Measurements from ENCODE around the gene ATG13. TPM values are rescaled to one million over a fixed set of nuclear protein-coding genes. Genes with fewer than 3 reads are reported as not detected.

The ATG13 gene
- total RNA-seq, 1 experiment from 2014 or later: 83.6 TPM

DNA sequence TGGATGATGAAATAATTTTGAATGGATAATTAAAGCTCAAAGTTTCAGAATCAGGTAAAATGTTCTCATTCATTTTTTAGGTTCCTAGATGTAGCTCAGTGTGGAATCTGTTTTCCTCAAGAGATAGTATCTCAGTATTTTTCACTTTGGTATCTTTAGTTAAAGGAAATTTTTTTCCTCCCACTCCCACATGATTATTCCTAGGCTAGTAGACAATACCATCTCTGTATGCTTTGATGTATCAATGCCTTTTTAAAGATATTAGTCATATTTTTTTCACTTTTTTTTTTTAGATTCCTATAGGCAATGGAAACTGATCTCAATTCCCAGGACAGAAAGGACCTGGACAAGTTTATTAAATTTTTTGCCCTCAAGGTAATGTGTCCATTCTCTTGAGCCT, 26.6 kb downstream of the ATG13 start:
- DNase-seq: no peak

GRCh38 chr11:46649180-46649738, 31.9 kb downstream of the ATG13 start:
- no peak overlapping the region for H3K4me3 ChIP-seq
- peaks cover 33% of the 10 kb centered on the region for H3K36me3 ChIP-seq
- no peaks in the 10 kb centered on the region for H3K9me3 ChIP-seq (replicated peaks)
- no peaks in the 10 kb centered on the region for H3K27me3 ChIP-seq
- peaks cover 20% of the 10 kb centered on the region for H3K4me1 ChIP-seq
- peak overlapping the region; percentile 66 for H3K27ac ChIP-seq
- peak; percentile 67 to 85 for DNase-seq

More for the DNA sequence above, 26.6 kb downstream of the ATG13 start:
- no peaks in the 10 kb centered on the region for H3K9me3 ChIP-seq (replicated peaks)
- peaks cover 17% of the 10 kb centered on the region for H3K4me1 ChIP-seq
- peak overlapping the region; percentile 68 for H3K27ac ChIP-seq
- no peaks in the 10 kb centered on the region for H3K27me3 ChIP-seq
- H3K36me3 ChIP-seq: peaks cover 17% of the 10 kb centered on the region
- H3K4me3 ChIP-seq: no peak overlapping the region

- no peak overlapping the region for H3K4me3 ChIP-seq
- H3K4me1 ChIP-seq: no peaks in the 10 kb centered on the region
- no peaks in the 10 kb centered on the region for H3K27me3 ChIP-seq
- H3K27ac ChIP-seq: no peak overlapping the region
- no peak for DNase-seq
- no peaks in the 10 kb centered on the region for H3K9me3 ChIP-seq (replicated peaks)
- H3K36me3 ChIP-seq: peaks cover 60% of the 10 kb centered on the region
Observed at GRCh38 chr11:46655631-46656030, 38.3 kb downstream of the ATG13 start.

- no peak for DNase-seq
- Histone ChIP-seq H3K27ac (no peak overlapping the region), H3K36me3 (peaks cover 51% of the 10 kb centered on the region)
Observed at GRCh38 chr11:46657186-46657585, 39.8 kb downstream of the ATG13 start.

DNA sequence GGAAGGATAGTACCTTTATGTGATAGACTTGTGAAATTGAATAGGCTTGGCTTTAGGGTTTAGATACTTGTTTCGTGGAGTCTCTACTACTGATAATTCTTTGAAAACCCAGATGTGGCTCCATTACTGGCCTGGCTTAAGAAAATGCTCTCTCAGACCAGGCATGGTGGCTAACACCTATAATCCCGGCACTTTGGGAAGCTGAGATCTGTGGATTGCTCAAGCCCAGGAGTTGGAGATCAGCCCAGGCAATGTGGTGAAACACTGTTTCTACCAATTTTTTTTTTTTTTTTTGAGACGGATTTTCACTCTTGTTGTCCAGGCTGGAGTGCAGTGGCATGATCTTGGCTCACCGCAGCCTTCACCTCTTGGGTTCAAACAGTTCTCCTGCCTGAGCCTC, 40.9 kb downstream of the ATG13 start:
- Histone ChIP-seq H3K4me3 (no peak overlapping the region), H3K4me1 (no peaks in the 10 kb centered on the region), H3K9me3 (replicated peaks) (no peaks in the 10 kb centered on the region), H3K27ac (no peak overlapping the region), H3K27me3 (no peaks in the 10 kb centered on the region), H3K36me3 (peaks cover 51% of the 10 kb centered on the region)
- no peak for DNase-seq

More at GRCh38 chr11:46657186-46657585, 39.8 kb downstream of the ATG13 start:
- Histone ChIP-seq H3K9me3 (replicated peaks) (no peaks in the 10 kb centered on the region), H3K27me3 (no peaks in the 10 kb centered on the region), H3K4me3 (no peak overlapping the region), H3K4me1 (no peaks in the 10 kb centered on the region)

- Histone ChIP-seq H3K36me3 (peaks cover 56% of the 10 kb centered on the region), H3K4me3 (no peak overlapping the region), H3K4me1 (no peaks in the 10 kb centered on the region), H3K27me3 (no peaks in the 10 kb centered on the region), H3K9me3 (replicated peaks) (no peaks in the 10 kb centered on the region), H3K27ac (no peak overlapping the region)
- no peak for DNase-seq
Observed at GRCh38 chr11:46659908-46660307, 42.6 kb downstream of the ATG13 start.

DNA sequence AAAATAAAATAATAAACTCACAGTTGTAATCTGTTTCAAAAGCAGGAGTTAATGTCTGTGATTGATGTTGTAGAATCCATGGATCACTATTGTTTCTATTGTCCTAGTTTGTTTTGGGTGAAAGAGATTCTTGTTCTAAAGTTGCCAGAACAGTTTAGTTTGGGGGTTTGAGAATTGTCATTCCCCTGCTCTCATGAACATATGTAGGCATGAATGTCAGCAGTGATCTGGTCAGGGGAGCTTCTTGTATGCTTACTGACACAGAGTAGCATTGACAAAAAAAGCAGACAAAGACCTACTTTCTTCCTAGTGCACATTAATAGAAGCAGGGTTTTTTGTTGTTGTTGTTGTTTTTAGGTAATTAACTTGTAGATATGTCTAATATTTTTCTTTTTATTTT, 44.5 kb downstream of the ATG13 start:
- peaks cover 58% of the 10 kb centered on the region for H3K36me3 ChIP-seq
- H3K4me1 ChIP-seq: no peaks in the 10 kb centered on the region
- no peak overlapping the region for H3K27ac ChIP-seq

DNA sequence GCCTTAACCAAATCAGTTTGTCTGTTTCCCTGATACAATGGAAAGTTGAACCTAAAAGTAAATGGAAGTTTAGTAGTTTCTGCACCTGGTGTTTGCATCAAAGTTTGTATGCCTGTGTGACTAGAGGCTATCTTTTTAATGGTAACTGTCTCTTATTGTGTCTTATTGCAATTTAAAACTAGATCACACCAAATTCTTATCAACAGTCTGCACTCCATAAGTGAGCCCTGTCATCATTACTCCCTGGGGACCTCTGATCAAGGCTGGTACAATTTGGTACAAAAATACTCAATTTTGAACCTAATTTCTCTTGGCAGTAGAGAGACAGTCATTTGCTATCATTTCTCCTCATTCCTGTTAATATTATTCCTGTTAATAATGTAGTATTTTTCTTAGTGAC, 45.0 kb downstream of the ATG13 start:
- Histone ChIP-seq H3K4me1 (no peaks in the 10 kb centered on the region), H3K27ac (no peak overlapping the region), H3K27me3 (no peaks in the 10 kb centered on the region), H3K4me3 (no peak overlapping the region), H3K36me3 (peaks cover 57% of the 10 kb centered on the region), H3K9me3 (replicated peaks) (no peaks in the 10 kb centered on the region)
- DNase-seq: no peak

More for the DNA sequence above, 44.5 kb downstream of the ATG13 start:
- no peak overlapping the region for H3K4me3 ChIP-seq
- no peaks in the 10 kb centered on the region for H3K9me3 ChIP-seq (replicated peaks)
- H3K27me3 ChIP-seq: no peaks in the 10 kb centered on the region
- DNase-seq: no peak

DNA sequence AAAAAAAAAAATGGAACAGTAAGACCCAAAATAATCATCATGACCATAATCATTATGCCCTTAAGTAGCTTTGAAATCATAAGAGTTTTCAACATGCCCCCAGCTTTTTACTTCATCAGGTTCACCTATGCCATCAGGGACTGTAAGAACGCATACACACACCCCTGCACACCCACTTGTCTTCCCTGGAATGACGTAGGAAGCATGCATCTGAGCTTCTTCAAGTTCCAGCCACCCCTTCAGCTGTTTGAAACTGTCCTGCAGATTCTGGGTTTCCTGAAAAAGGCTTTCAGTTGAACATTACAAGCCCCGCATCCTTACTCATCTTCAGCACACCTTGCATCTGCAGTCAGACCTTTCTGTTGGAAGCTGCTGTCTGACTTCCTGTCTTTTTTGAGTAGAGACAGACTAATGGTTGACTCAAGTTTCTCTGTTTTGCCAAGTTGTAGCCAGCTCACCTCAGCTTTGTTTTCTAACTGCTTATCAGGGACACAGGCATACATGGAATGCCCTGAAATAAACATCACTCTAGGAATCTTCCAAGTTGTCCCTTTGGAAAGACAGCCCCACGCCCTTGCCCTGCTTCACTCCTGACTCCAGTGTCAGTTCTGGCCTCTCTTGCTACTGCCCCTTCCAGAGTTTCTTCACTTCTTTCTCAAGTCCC, 46.1 kb downstream of the ATG13 start:
- no peaks in the 10 kb centered on the region; the same call in 1 of the 2 replicates for H3K4me1 ChIP-seq
- H3K27ac ChIP-seq: no peak overlapping the region
- H3K27me3 ChIP-seq: no peaks in the 10 kb centered on the region
- no peak for DNase-seq
- H3K4me3 ChIP-seq: no peak overlapping the region
- no peaks in the 10 kb centered on the region for H3K9me3 ChIP-seq (replicated peaks)
- peaks cover 55% of the 10 kb centered on the region for H3K36me3 ChIP-seq

DNA sequence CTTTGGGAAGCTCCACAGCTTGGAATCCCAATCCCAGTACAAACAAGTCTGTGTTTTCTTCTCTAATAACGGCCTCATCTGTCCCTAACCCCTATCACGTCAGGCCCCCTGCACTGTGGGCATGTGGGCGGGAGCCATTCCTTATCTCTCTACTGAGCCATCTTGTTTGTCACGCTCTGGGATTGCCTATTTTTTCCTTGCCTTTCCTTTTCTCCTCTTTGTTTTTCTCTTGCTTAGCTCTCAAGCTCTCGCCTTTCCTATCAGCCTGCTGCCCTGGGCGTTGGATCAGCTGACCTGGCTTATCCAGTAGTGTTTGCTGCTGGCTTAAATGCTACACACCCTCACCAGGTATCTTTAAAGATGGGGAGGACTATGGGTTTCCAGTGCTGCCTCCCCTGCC, 47.3 kb downstream of the ATG13 start:
- Histone ChIP-seq H3K9me3 (replicated peaks) (no peaks in the 10 kb centered on the region), H3K27me3 (no peaks in the 10 kb centered on the region), H3K27ac (no peak overlapping the region), H3K36me3 (peaks cover 55% of the 10 kb centered on the region), H3K4me3 (no peak overlapping the region), H3K4me1 (no peaks in the 10 kb centered on the region; the same call in 1 of the 2 replicates)
- no peak for DNase-seq

DNA sequence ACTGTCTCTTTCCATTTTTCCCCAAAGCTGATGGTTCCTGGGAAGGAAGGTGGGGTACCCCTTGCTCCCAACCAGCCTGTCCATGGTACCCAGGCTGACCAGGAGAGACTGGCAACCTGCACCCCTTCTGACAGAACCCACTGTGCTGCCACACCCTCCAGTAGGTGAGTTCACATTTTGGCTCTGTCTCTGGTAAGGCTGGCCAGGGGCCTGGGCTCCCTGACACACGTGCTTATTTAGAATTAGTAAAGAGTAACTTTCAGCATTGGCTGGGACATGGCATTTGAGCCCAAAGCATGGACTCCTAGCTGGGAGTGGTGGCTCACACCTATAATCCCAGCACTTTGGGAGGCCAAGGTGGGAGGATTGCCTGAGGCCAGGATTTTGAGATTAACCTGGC, 48.0 kb downstream of the ATG13 start:
- Histone ChIP-seq H3K27me3 (no peaks in the 10 kb centered on the region), H3K4me3 (no peak overlapping the region), H3K9me3 (replicated peaks) (no peaks in the 10 kb centered on the region), H3K36me3 (peaks cover 59% of the 10 kb centered on the region), H3K27ac (no peak overlapping the region), H3K4me1 (no peaks in the 10 kb centered on the region; the same call in 1 of the 2 replicates)
- DNase-seq: no peak

- Histone ChIP-seq H3K36me3 (peaks cover 61% of the 10 kb centered on the region), H3K27me3 (no peaks in the 10 kb centered on the region), H3K4me3 (no peak overlapping the region), H3K9me3 (replicated peaks) (no peaks in the 10 kb centered on the region), H3K27ac (no peak overlapping the region), H3K4me1 (peaks cover 3% of the 10 kb centered on the region; the same call in 1 of the 2 replicates)
- no peak for DNase-seq
Observed at GRCh38 chr11:46666516-46666915, 49.2 kb downstream of the ATG13 start.

DNA sequence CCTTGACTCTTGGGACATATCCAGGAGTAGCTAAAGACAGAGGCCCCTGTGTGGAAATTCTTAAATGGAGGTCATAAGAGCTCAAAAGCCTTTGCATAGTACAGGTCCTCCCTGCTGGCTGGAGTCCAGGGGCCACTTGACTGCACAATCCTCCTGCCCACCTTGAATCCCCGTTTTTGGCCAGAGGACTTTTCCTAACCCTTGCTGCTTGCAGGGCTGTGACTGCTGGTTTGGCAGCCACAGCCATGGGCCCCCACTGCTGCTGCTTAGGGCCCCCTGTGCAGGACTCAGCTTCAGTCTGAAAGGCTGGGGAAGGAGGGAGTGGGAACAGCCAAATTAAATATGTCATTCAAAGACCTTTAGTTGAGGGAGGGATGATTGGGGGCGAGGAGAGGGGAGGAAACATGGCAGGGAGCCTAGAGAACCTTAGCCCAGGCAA, 49.7 kb downstream of the ATG13 start:
- H3K36me3 ChIP-seq: peaks cover 58% of the 10 kb centered on the region

DNA sequence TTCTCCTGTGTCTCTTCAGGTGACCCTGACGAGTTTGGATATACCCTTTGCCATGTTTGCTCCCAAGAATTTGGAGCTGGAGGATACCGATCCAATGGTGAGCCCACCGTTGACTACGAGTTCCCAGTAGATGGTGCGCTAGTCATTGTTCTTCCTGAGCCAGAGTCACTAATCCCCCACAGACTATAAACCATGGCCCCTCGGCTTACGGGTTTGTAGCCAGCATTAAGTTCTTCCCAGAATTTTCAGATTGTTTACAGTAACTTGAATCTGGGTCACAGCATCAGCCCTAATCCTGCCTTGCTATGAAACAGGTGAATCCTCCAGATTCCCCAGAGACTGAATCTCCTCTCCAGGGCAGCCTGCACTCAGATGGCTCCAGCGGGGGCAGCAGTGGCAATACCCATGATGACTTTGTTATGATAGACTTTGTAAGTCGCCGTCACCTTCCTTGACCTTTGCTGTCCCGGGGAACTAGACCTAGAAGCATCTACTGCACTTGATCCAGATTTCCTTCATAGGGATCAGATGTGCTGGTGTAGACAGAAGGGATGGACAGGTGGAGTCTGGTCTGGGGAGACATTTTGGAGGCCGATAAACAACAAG, 51.2 kb downstream of the ATG13 start:
- H3K36me3 ChIP-seq: peaks cover 49% of the 10 kb centered on the region

More for the DNA sequence above, 49.7 kb downstream of the ATG13 start:
- H3K27ac ChIP-seq: no peak overlapping the region
- no peak overlapping the region for H3K4me3 ChIP-seq
- H3K4me1 ChIP-seq: peaks cover 3% of the 10 kb centered on the region; the same call in 1 of the 2 replicates
- H3K9me3 ChIP-seq (replicated peaks): no peaks in the 10 kb centered on the region
- H3K27me3 ChIP-seq: no peaks in the 10 kb centered on the region
- DNase-seq: no peak

GRCh38 chr11:46669711-46670139, 52.4 kb downstream of the ATG13 start:
- peaks cover 19% of the 10 kb centered on the region for H3K4me1 ChIP-seq
- peaks cover 42% of the 10 kb centered on the region for H3K36me3 ChIP-seq
- no peak overlapping the region for H3K27ac ChIP-seq
- no peaks in the 10 kb centered on the region for H3K27me3 ChIP-seq
- no peak overlapping the region for H3K4me3 ChIP-seq
- DNase-seq: peak in 1 of 2 experiments; percentile 31
- no peaks in the 10 kb centered on the region for H3K9me3 ChIP-seq (replicated peaks)

More for the DNA sequence above, 51.2 kb downstream of the ATG13 start:
- Histone ChIP-seq H3K9me3 (replicated peaks) (no peaks in the 10 kb centered on the region), H3K4me3 (no peak overlapping the region), H3K27me3 (no peaks in the 10 kb centered on the region), H3K4me1 (peaks cover 8% of the 10 kb centered on the region; the same call in 1 of the 2 replicates), H3K27ac (no peak overlapping the region)
- no peak for DNase-seq
